ENCODE data around the gene ATXN1.

DNA sequence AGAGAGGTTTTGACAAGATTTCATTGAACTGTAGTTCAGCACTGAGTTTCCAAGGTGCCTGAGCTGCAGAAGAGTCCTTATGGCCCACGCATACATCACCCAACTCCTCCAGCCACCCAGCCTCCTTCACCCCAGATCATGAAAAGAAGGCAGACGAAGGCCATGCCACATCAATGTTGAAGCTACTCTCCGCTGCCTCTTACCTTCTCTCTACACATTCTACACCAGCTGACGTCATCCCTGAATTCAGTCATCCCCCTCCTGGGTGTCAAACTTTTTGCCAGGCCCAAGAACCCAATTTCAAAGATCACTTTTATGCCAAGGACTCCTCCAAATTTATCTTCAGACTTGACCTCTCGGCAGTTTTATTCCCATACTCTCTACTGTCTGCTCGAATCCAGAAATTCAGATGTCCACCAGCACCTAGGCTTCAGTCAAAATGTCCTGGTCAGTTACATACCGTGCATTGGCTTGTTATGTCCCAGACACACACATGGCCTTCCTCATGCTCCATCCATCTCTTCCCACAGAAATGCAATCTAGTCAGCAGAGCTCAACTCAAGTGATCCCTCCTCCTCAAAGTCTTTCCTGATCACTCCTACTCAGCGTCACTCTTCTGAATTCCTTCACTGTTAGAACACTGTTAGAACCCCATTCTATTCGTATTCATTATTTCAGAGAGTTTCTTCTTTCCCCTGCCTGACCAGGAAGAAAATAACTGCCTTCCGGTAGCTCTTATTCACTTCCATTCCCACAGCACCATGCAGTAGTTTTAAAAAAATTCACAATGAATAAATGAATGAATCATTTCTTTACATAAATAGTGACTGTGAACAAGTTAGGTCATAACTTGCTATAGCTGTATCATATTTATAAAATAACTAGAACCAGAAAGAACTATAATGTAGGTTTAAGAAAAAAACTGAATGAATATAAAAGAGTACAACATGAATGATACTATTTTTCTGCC lies 11.5 kb downstream of the ATXN1 start:
- TF ChIP-seq, protein P1, sequence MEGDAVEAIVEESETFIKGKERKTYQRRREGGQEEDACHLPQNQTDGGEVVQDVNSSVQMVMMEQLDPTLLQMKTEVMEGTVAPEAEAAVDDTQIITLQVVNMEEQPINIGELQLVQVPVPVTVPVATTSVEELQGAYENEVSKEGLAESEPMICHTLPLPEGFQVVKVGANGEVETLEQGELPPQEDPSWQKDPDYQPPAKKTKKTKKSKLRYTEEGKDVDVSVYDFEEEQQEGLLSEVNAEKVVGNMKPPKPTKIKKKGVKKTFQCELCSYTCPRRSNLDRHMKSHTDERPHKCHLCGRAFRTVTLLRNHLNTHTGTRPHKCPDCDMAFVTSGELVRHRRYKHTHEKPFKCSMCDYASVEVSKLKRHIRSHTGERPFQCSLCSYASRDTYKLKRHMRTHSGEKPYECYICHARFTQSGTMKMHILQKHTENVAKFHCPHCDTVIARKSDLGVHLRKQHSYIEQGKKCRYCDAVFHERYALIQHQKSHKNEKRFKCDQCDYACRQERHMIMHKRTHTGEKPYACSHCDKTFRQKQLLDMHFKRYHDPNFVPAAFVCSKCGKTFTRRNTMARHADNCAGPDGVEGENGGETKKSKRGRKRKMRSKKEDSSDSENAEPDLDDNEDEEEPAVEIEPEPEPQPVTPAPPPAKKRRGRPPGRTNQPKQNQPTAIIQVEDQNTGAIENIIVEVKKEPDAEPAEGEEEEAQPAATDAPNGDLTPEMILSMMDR (IDR thresholded peaks at IDR 0.05; ENCODE audit: low read depth, low read length), result no peak
- no peak for TF ChIP-seq EZH2phosphoT487 (IDR thresholded peaks at IDR 0.05; ENCODE audit: low read depth)
